NOMO-1 treated with dmso at 0.1 percent for 144 hours (cell line): ENCODE measurements around the gene DPYD.

Experiments used
- DNase-seq: peaks from one replicate; lab custom pipeline; 2025; ENCODE audit not compliant: unreplicated experiment; lab: John Stamatoyannopoulos, UW

Gene DPYD

DNA sequence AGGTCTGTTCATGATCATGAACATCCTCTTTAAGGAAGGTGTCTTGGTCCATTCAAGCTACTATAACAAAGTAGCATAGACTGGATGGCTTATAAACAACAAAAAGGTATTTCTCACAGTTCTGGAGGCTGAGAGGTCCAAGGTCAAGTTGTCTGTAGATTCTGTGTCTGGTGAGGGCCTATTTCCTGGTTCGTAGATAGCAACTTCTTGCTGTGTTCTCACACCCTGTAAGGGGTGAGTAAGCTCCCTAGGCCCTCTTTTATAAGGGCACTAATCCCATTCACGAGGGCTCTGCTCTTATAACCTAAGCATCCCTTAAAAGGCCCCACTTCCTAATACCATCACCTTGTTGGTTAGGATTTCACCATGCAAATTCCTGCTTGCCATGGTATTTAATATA, 851.5 kb downstream of the DPYD start:
- no peak for DNase-seq

- DNase-seq = no peak
Measured at GRCh38 chr1:97066860-97067259, 854.0 kb downstream of the DPYD start.

DNA sequence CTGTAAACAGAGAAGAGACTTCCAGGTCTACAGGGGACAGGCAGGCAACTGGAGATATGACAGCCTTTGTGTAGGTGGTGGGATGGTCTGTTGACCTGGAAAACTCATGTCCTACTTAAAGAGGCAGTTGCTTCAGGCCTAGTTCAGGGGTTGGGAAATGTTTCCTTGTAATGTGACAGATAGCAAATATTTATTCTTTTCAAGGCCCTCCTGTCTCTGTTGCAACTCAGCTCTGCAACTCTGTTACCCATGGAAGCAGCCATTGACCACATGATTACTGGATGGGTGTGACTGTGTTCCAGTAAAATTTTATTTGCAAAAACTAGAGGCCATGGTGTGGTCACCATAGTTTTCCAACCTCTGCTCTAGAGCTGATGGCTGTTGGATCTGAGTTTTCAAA, 857.3 kb downstream of the DPYD start:
- DNase-seq = no peak

DNA sequence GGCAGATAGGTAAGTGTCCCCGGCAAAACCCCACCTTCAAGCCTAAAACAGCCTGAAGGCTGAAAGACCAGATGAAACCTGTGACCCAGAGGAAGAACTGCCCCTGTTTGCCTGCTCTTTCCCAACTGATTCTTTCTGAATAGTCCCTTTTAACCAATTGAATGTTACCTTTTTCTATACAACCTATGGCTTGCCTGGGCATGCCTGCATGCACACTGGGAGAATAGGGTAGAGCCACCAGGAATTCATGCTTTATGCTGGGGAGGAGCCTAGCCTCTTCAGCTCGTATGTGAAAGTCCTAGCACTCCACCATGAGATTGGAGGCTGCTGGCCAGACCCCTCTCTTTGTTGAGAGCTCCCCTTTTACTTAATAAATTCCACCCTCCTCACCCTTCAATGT, 859.2 kb downstream of the DPYD start:
- DNase-seq = no peak

GRCh38 chr1:97056386-97056785, 864.4 kb downstream of the DPYD start:
- DNase-seq = no peak

GRCh38 chr1:97053268-97053667, 867.6 kb downstream of the DPYD start:
- DNase-seq = no peak

DNA sequence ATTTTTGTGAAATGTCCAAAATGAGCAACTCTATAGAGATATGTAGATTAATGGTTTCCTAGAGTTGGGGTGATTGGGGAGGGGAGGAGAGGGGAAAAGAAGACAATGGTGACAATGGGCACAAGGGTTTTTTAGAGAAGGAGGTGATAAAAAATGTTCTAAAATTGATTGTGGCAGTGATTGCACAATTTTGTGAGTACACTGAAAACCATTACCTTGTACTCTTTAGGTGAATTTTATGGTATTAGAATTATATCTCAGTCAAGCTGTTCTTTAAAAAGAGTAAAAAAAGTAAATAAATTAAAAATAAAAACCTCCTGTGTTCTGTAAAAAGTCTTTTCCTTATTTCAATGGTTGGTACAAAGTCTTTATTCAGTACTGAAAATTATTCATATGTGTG, 869.0 kb downstream of the DPYD start:
- no peak for DNase-seq

- no peak for DNase-seq
Measured at GRCh38 chr1:97050506-97050905, 870.3 kb downstream of the DPYD start.

- DNase-seq = no peak
Measured at GRCh38 chr1:97047421-97047793, 873.4 kb downstream of the DPYD start.

DNA sequence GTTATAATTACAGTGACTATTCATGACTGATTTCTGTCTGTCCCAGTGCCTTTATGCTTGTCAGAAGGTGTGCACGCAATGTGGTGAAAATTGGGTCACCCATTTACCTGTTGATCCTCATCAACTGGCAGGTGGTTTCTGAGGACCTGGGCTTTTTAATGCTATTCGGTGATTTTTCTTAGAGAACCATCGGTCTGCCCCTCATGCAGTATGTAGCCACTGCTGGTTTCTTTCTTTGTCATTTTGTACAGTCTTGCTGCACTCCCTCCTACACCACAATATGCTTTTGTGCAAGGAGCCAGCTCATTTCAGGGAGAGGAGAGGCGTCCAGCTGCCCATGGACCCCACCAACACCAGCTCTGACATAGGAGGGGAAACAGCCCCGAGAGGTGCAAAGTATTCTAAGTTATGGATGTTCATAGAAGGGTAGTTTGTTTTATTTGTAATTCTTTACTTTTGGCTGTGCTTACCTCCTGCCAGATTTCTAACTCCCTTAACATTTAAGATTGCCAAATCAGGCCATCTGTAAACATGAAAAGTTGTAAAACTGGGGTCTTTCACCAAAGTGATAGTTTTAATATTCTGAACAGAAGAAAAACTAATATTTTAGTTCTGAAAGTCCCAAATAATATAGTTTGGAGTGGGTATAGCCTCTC, 873.9 kb downstream of the DPYD start:
- no peak for DNase-seq

GRCh38 chr1:97044159-97044760, 876.6 kb downstream of the DPYD start:
- DNase-seq = no peak

DNA sequence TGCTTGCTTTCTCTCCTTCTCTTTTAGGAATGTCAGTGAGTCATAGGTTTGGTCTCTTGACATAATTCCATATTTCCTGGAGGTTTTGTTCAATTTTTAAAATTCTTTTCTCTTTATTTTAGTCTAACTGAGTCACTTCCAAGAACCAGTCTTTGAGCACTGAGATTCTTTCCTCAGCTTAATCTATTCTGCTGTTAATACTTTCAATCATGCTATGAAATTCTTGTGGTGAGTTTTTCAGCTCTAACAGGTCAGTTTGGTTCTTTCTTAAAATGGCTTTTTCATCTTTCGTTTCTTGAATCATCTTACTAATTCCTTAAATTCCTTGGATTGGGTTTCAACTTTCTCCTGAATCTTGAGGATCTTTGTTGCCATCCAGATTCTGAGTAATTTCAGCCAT, 878.3 kb downstream of the DPYD start:
- DNase-seq = no peak

- no peak for DNase-seq
Measured at GRCh38 chr1:97041026-97041425, 879.8 kb downstream of the DPYD start.

- DNase-seq = no peak
Measured at GRCh38 chr1:97038410-97038809, 882.4 kb downstream of the DPYD start.

GRCh38 chr1:97034651-97035050, 886.2 kb downstream of the DPYD start:
- DNase-seq = no peak

DNA sequence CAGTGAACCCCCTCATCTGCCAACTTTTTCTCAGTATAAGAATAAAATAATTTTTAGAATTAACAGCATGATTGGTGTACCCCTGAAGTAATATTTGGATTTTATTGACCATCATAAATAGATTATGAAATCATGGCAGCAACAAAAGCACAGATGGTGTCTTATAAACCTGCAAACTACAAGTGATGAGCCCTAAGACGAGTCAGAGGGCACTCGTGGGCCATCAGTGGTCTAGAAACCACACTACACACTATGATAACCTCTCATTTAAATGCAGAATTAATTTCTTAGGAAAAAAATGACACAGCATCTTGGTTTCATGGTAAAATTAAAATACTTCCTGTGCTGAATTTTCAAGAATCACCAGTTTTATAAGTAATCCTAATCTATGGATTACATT, 886.9 kb downstream of the DPYD start:
- DNase-seq = no peak
